ELF-1 (cell line): ENCODE data around the gene KIRREL3.

Source experiments
- DNase-seq: peaks from one replicate; pipeline ENCODE4 v3.0.0-alpha.2; 2016; ENCODE audit warnings: low read depth, low spot score

The KIRREL3 gene

DNA sequence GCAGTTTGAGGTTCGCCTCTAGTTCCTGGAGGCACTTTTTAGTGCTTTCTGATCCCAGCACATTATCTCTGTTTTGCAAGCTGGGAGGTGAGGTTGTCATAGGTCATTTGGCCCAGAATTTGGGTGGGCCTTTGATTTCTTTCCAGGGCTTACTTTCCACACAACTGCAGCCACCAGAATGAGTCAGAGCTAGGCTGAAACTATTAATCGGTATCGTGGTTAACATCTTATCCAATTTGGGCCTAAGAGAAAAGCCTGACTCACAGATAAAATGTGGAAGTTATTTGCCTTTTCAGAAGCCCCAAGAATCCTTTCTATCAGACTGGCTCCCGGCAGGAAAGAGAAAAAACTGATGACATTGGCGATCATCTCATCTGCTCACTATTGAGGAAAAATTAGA, 166.4 kb downstream of the KIRREL3 start:
- DNase-seq = no peak

- DNase-seq = no peak
These were observed 167.5 kb downstream of the KIRREL3 start for GRCh38 chr11:126833065-126833464.

- DNase-seq = no peak
These were observed 168.2 kb downstream of the KIRREL3 start for GRCh38 chr11:126832387-126832786.

DNA sequence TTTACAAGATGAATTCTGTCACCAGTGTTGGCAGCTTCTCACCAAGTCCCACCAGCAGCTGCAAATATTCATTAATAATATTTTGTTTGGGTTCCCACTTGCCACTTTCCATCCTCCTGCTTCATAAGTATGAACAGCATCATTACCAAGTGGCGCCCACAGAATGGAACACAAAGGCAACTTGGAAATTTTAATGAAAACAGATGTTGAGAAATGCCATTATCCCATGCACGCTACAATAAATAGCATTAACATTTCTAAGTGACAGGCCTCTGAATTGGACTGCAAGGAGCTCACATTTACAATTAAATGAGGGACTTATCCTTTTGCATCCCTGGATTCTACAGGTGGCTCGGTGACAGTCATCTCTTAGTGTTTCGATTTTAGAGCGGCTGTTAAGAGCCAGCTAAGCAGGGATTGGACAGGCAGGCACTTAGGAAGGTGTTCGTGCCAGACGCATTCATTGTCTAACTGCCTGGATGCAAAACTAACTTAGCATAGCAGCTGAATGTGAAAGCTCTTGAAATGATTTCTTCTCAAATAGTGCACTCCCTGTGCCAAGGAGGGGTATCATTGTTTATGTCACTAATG, 170.3 kb downstream of the KIRREL3 start:
- DNase-seq = no peak

GRCh38 chr11:126829716-126830115, 170.9 kb downstream of the KIRREL3 start:
- DNase-seq = no peak

DNA sequence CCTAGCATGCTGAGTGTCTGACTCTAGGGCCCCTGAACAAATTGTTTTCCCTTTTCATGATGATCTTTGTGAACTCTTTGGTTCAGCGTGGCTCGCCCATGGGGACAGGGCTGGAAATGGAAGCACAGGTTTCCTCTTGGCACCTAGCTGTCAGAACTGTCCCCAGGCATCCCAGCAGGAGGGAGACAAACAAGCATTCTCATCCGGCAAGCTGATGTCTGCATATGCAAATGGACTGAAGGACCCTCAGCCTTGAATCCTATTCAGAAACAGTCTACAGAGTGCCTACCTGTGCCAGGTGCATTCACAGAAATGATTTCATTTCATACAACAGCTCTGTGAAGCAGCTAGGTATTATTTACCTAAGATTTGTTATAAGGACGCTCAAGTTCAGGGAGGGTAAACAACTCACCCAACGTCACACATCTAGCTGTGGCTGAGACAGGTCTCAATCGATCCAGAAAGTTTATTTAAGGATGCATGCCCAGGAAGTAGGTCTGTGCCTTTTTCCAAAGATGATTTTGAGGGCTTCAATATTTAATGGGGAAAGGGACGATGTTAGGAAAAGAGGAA, 176.4 kb downstream of the KIRREL3 start:
- peak; percentile 63 for DNase-seq

GRCh38 chr11:126823274-126823673, 177.3 kb downstream of the KIRREL3 start:
- peak; percentile 71 for DNase-seq

GRCh38 chr11:126821827-126822226, 178.7 kb downstream of the KIRREL3 start:
- no peak for DNase-seq

- no peak for DNase-seq
These were observed 181.4 kb downstream of the KIRREL3 start for GRCh38 chr11:126819194-126819593.

DNA sequence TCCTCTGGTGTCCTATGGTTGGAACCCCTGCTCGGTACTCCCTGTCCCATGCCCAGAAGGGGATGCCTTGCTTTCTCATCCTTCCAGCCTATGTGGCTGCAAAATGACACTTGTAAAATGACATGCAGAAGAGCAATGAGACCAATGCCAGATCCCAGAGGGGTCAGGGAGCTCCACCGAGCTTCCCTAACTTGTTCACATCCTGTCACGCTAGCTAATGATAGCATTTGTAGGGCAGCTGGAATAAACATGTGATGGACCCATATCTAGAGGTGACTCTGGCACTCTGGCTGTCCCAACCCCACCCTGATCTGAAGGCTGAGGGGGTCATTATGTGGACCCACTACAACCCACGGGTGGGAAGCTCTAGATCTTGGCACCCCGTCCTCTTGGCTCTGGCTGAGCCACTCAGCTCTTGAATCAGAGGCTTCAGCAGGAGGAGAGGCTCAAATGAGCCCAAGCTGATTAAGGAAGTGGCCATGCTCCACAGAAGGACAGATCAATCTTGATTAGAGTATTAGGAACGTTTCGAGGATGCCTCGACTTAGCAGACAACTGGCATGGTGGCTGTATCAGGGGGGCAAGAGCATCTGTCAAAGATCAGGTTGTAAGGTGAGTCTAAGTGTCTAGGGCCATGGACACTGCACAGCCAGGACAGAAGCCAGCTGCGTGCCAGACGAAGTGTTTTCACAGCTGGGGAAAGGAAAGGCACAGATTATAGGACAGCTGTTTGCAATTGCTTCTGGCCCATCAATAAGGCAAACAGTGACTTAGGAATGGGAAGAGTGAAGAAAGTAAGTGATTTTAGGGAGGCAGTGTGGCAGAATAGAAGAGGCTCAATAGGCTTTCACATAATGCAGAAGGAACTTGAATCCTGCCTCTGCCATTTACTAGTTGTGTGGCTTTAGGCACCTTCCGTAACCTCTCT, 182.8 kb downstream of the KIRREL3 start:
- DNase-seq = no peak

DNA sequence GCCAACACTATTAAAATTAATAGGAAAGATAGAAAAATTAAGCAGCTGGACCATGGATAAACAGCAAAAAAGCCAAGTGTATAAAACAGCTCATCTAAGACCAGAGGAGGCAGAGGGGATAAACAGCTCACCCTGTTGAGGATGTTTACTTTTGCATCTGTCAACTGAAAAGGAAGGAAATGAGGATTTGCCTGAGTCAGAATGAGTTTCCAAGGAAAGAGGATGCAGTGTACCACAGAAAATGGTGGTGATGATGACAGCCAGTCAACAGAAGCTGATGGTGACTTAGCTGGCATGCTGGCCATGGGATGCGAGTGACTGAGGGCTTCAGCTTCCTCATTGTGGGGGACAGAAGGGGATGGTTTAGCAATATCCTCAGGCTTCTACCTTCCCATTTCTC, 183.5 kb downstream of the KIRREL3 start:
- DNase-seq = no peak

DNA sequence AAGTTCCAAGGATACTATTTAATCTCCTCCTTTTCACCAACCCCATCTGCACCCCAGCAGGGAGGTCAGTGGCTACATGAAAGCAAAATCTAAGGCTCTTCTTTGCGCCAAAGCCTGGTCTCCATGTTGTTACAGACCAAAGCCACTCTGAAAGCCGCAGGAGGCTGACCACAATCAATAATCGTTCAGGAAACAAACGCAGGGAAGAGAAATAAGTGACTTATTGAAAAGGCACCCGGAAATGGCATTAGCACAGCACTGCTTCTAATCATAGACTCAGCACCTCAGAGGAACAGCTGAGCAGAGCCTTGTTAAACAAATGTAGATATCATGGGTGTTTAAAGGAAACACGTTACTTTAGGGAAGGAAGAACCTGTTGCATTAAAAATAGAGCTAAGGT, 183.9 kb downstream of the KIRREL3 start:
- DNase-seq = no peak

DNA sequence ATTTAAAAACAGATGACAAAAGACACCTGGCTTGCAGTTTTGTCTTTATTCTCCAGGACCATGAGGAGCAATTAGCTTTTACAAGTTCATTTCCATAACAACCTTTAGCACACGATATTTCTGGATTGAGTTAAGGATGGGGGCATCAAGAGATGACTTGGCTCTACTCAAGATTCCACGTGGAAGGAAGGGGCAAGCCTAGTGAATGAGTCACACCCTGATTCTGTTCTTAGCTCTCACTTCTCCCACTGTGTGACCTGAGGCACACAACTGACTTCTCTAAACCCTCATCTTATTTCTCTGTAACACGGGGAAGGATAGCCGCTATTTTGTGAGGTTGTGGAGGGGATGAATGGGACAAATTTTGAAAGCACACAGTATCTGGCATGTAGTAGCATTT, 185.5 kb downstream of the KIRREL3 start:
- DNase-seq = no peak

DNA sequence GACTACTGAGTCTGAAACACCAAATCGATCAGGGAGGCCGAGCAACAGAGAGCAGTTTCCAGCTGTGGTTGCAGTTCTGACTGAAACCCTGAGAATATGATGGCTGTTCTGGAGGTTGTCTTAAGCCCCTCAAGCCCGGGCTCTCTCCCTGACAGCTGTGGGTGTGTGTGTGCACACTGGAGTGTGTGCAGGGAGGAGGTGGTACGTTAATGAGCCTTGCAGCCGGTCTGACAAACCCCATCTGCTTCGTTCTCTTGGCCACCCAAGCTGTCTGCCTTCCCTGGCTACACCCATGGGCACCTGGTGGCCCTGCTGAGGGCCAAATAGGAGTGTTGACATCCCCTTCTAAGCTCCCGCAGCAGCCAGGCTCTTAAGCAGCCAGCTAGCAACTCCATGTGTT, 189.8 kb downstream of the KIRREL3 start:
- DNase-seq = no peak

DNA sequence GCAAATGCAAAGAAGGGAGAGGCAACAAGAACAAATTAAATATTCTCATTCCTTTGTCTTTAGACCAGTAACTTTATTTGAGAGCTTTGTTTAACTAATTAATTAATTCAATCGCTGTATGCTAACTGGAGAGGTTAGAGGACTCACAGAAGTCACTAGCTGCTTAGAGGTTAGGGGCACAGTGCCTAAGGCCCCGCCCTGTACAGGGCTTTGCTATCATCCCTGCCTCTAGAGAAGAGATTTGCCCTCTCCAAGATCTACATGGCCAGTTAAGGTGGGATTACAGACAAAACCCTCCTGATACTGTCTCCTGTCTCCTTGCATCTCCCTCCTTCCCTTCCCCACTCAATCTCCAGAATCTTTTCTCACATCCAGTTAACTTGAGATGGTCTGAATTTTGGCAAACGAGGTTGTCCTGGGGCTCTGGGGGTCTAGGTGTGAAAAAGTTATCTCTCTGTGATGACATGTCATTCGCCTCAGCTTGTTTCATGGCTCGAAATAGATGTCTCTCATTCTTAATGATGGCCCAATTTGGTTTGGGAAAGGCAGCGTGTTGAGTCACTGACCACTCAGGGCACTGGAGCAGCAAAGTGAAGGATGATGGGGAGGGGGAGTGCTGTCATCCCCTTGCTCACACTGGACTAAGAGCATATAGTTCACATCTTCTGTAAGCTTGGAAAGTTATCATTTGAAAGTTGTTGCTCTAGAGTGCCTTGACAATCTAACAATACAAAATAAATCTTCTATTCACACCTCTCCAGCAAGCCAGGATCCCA, 190.9 kb downstream of the KIRREL3 start:
- no peak for DNase-seq

GRCh38 chr11:126808836-126809235, 191.7 kb downstream of the KIRREL3 start:
- DNase-seq = no peak

GRCh38 chr11:126808296-126808695, 192.3 kb downstream of the KIRREL3 start:
- no peak for DNase-seq

DNA sequence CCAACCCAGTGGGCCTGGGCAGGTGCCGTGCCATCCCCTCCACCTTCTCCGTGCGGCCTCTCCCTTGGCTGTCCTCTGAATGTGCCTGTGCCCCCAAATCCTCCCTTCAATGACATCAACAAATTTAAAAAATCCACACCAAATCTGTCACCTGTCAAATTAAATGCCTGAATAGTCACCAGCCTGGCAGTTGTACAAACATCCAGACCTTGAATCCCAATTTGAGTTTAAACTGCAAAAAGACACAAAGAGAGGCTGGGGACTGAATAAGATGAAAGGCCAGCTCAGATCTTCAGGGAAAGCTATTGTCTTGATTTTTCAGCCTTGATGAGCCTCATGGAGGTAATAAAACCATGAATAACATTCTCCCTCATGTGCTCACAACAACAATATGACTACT, 194.7 kb downstream of the KIRREL3 start:
- DNase-seq = no peak

DNA sequence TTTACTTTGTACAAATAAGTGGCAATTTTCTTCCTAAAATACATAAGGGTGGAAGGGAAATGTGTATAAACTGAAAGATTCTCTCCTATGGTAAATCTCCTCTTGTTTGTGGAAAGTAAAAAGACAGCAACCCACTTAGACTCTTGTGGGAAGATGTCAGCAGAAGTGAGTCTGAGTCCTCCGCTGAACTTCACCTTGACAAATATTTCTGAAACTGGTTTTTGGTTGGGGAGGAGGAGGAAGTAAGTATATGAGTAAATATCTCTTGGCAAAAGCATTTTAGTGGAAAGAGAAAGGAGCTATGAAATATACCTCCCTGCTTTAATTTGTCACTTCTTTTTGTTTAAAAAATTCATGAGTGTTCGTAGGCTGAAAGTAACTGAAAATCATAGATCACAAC, 196.2 kb downstream of the KIRREL3 start:
- DNase-seq = no peak

DNA sequence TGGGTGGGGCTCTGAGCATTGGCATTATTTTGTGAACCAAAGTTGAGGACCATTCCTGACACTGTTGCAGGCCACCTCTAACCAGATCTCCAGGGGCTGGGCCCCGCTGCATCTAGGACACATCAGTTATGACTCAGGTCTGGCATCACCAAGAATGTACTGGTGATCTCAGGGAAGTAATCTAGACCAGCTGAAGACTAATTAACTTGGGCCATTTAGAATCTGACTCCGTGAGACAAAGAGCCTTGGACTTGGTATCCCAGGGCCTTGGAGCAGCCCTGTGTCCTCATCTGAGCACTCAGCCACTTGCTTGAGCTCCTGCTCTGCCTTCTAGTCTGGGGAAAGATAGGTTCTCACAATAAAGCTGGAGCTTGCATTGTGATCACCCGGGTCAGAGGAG, 200.6 kb downstream of the KIRREL3 start:
- DNase-seq = no peak

DNA sequence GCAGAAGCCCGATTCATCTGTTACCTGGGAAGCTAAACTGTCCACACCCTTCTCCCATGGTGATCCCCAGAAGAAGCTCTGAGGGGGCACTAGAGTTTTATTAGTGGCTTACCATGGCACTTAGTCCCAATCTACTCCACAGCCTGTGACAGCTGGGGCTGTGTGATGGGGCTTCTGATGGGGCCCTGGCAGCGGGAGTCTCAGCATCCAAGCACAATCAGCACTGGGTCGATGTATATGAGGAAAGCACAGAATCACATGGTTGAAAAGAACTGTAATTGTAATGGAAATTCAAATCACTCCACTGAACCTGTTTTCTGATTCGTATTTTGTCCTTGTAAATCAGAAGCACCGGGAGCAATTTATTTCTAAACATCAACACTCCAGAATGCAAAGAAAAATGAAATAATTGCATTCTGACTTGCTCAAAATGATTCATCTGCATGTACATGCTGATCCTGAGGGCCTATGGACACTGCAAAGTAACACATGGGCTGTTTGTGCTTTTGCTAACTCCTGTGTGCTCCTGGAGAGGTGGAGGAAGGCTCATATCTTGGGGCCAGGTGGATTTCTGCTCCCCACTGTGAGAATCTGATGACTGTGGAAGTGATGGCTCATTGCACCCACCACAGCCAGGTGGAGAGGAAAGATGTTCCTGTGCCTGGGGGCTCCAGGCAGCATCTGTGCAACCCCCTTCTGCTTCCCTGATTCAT, 203.0 kb downstream of the KIRREL3 start:
- DNase-seq = no peak
